Measurements from ENCODE around the gene KDELR3. TPM values are rescaled to one million over a fixed set of nuclear protein-coding genes. Genes with fewer than 3 reads are reported as not detected.

Gene KDELR3
- polyA plus RNA-seq, 1 of the 3 experiments (the other 2 are of a cell fraction) = 17.1 TPM

- Histone ChIP-seq H3K4me3 (ENCODE audit: low read depth in 2 of 2, low read length in 1 of 2) (no peak overlapping the region), H3K4me2 (no peak overlapping the region), H3K79me2 (ENCODE audit: insufficient read depth) (no peaks in the 10 kb centered on the region), H3K4me1 (ENCODE audit: control insufficient read depth in 1 of 2, insufficient read depth in 2 of 2, low read depth in 1 of 2, low read length in 1 of 2) (no peaks in the 10 kb centered on the region), H4K20me1 (ENCODE audit: insufficient read depth) (no peaks in the 10 kb centered on the region), H3K36me3 (replicated peaks in 1 of 2; ENCODE audit: control insufficient read depth in 1 of 2, insufficient read depth in 2 of 2, low read length in 1 of 2) (no peaks in the 10 kb centered on the region), H2AFZ (ENCODE audit: low read depth) (no peak overlapping the region), H3K27ac (ENCODE audit: low read depth in 2 of 2, low read length in 1 of 2) (no peak overlapping the region), H3K27me3 (ENCODE audit: insufficient read depth) (no peaks in the 10 kb centered on the region), H3K9ac (no peak overlapping the region), H3K9me2 (no peaks in the 10 kb centered on the region), H3F3A (replicated peaks; ENCODE audit: insufficient read depth) (no peaks in the 10 kb centered on the region), H3K9me3 (no peaks in the 10 kb centered on the region)
- 64% methylated on average over 6 of the region's 14 CpGs for WGBS (ENCODE audit: low lambda C conversion rate)
- CTCF ChIA-PET = interaction anchor here (1.4 kb wide), 1 partner anchor 131 kb away, joined by 7 read pairs; no protein-coding TSS in a partner anchor
- POLR2A ChIA-PET = no interaction called here
- TF ChIP-seq SMC3 (IDR thresholded peaks at IDR 0.05; ENCODE audit: low read depth, low read length) = no peak
- no peak for TF ChIP-seq JUND (IDR thresholded peaks at IDR 0.05)
- no peak for TF ChIP-seq TEAD4 (IDR thresholded peaks at IDR 0.05; ENCODE audit: borderline replicate concordance, insufficient read depth)
- no peak for TF ChIP-seq EZH2phosphoT487 (IDR thresholded peaks at IDR 0.05; ENCODE audit: borderline replicate concordance, low read depth)
- TF ChIP-seq RAD21 (IDR thresholded peaks at IDR 0.05; ENCODE audit: low read length) = no peak
- TF ChIP-seq RCOR1 (IDR thresholded peaks at IDR 0.05; ENCODE audit: low read length) = no peak
- TF ChIP-seq SIN3A (IDR thresholded peaks at IDR 0.05; ENCODE audit: borderline replicate concordance, low read depth, low read length) = no peak
- no peak for TF ChIP-seq EP300 (IDR thresholded peaks at IDR 0.05; ENCODE audit: borderline replicate concordance in 1 of 2, low read depth in 1 of 2, low read length in 1 of 2)
- no peak for TF ChIP-seq TAF1 (IDR thresholded peaks at IDR 0.05; ENCODE audit: borderline replicate concordance, low read depth, low read length)
- no peak for TF ChIP-seq GABPA (IDR thresholded peaks at IDR 0.05; ENCODE audit: low read depth)
- no peak for TF ChIP-seq RXRA (IDR thresholded peaks at IDR 0.05; ENCODE audit: borderline replicate concordance, low read depth)
- TF ChIP-seq MXI1 (IDR thresholded peaks at IDR 0.05; ENCODE audit: low read depth, low read length) = no peak
- DNase-seq = no peak
These were observed 27.0 kb upstream of the KDELR3 start for GRCh38 chr22:38440747-38441350.

GRCh38 chr22:38441620-38442287 lies 26.1 kb upstream of the KDELR3 start:
- H3K79me2 ChIP-seq (ENCODE audit: insufficient read depth) = no peaks in the 10 kb centered on the region
- H4K20me1 ChIP-seq (ENCODE audit: insufficient read depth) = no peaks in the 10 kb centered on the region
- no peaks in the 10 kb centered on the region for H3F3A ChIP-seq (replicated peaks; ENCODE audit: insufficient read depth)
- H3K4me1 ChIP-seq (ENCODE audit: control insufficient read depth in 1 of 2, insufficient read depth in 2 of 2, low read depth in 1 of 2, low read length in 1 of 2) = no peaks in the 10 kb centered on the region
- TF ChIP-seq NRF1 (IDR thresholded peaks at IDR 0.05; ENCODE audit: low read depth, low read length) (no peak), TCF12 (IDR thresholded peaks at IDR 0.05) (no peak), RFX5 (IDR thresholded peaks at IDR 0.05; ENCODE audit: low read length) (no peak), YY1 (IDR thresholded peaks at IDR 0.05; ENCODE audit: low read depth) (no peak)
- DNase-seq = no peak
- no peaks in the 10 kb centered on the region for H3K9me3 ChIP-seq
- no peak overlapping the region for H3K27ac ChIP-seq (ENCODE audit: low read depth in 2 of 2, low read length in 1 of 2)
- ChIA-PET CTCF (no interaction called here), POLR2A (no interaction called here)
- H3K36me3 ChIP-seq (replicated peaks in 1 of 2; ENCODE audit: control insufficient read depth in 1 of 2, insufficient read depth in 2 of 2, low read length in 1 of 2) = no peaks in the 10 kb centered on the region
- WGBS (ENCODE audit: low lambda C conversion rate) = 72% methylated on average over 12 of the region's 16 CpGs
- no peak overlapping the region for H3K4me3 ChIP-seq (ENCODE audit: low read depth in 2 of 2, low read length in 1 of 2)
- no peaks in the 10 kb centered on the region for H3K9me2 ChIP-seq
- no peak overlapping the region for H3K9ac ChIP-seq
- no peak overlapping the region for H2AFZ ChIP-seq (ENCODE audit: low read depth)
- H3K27me3 ChIP-seq (ENCODE audit: insufficient read depth) = no peaks in the 10 kb centered on the region
- H3K4me2 ChIP-seq = no peak overlapping the region
